ENCODE data around the gene ANTKMT. TPM values are rescaled to one million over a fixed set of nuclear protein-coding genes. Genes with fewer than 3 reads are reported as not detected.

Gene ANTKMT
- total RNA-seq, 2 donors from 2014 or later, result 42.1 to 83.1 TPM

GRCh38 chr16:677316-678190 lies 43.4 kb upstream of the ANTKMT start:
- no peak for DNase-seq
- H3K27me3 ChIP-seq, result no peaks in the 10 kb centered on the region
- peaks cover 9% of the 10 kb centered on the region for H3K36me3 ChIP-seq
- H3K9me3 ChIP-seq, result no peaks in the 10 kb centered on the region
- no peak overlapping the region for H3K4me3 ChIP-seq
- no peak overlapping the region for H3K27ac ChIP-seq
- peak overlapping the region in 1 of 2 donors; percentile 19 for H3K9ac ChIP-seq (ENCODE audit: low read depth in 2 of 2, low read length in 2 of 2)
- TF ChIP-seq CTCF (IDR thresholded peaks at IDR 0.05), result no peak
- H3K4me1 ChIP-seq, result peaks cover 34% of the 10 kb centered on the region
- intact Hi-C loops (cut with DNase I), result no loop called here

GRCh38 chr16:678209-678857 lies 42.6 kb upstream of the ANTKMT start:
- no peak overlapping the region for H3K9ac ChIP-seq (ENCODE audit: low read depth in 2 of 2, low read length in 2 of 2)
- peaks cover 6% of the 10 kb centered on the region for H3K36me3 ChIP-seq
- intact Hi-C loops (cut with DNase I), result no loop called here
- H3K27me3 ChIP-seq, result no peaks in the 10 kb centered on the region
- no peaks in the 10 kb centered on the region for H3K9me3 ChIP-seq
- DNase-seq, result no peak
- no peak overlapping the region for H3K4me3 ChIP-seq
- H3K4me1 ChIP-seq, result peaks cover 37% of the 10 kb centered on the region
- no peak for TF ChIP-seq CTCF (IDR thresholded peaks at IDR 0.05)
- H3K27ac ChIP-seq, result no peak overlapping the region

- intact Hi-C loops (cut with DNase I), result no loop called here
- Histone ChIP-seq H3K9ac (ENCODE audit: low read depth in 2 of 2, low read length in 2 of 2) (peak overlapping the region; percentile 58 to 62), H3K27ac (peak overlapping the region; percentile 57), H3K36me3 (peaks cover 6% of the 10 kb centered on the region), H3K4me1 (peaks cover 40% of the 10 kb centered on the region), H3K9me3 (no peaks in the 10 kb centered on the region), H3K27me3 (no peaks in the 10 kb centered on the region), H3K4me3 (peak overlapping the region; percentile 35)
- peak; percentile 80 for DNase-seq
- no peak for TF ChIP-seq CTCF (IDR thresholded peaks at IDR 0.05)
Measured at GRCh38 chr16:678858-679813, 41.8 kb upstream of the ANTKMT start.

- peaks cover 6% of the 10 kb centered on the region for H3K36me3 ChIP-seq
- peak within 1 kb of the TSS; percentile 71 for H3K4me3 ChIP-seq
- DNase-seq, result peak; percentile 90
- H3K9ac ChIP-seq (ENCODE audit: low read depth in 2 of 2, low read length in 2 of 2), result peak within 1 kb of the TSS; percentile 77 to 85
- no peaks in the 10 kb centered on the region for H3K9me3 ChIP-seq
- peaks cover 41% of the 10 kb centered on the region for H3K4me1 ChIP-seq
- peak within 1 kb of the TSS; percentile 90 for H3K27ac ChIP-seq
- no peaks in the 10 kb centered on the region for H3K27me3 ChIP-seq
- no peak for TF ChIP-seq CTCF (IDR thresholded peaks at IDR 0.05)
- intact Hi-C loops (cut with DNase I), result no loop called here
Measured at GRCh38 chr16:679814-680624, 40.9 kb upstream of the ANTKMT start, which contains the start of gene STUB1. Gene STUB1, plus strand, starts transcription at chr16:680410. Its CDS starts 116 bp downstream, at chr16:680526.

Measured in colonic mucosa (tissue), 4 donors.